Measurements from ENCODE around the gene ZNF330.

The ZNF330 gene

GRCh38 chr4:141220691-141221659 lies at the start of gene ZNF330:
Gene ZNF330 (plus strand): TSS chr4:141220895. CDS start chr4:141222372, 1,477 bp downstream.
- TF ChIP-seq GATA2 (IDR thresholded peaks at IDR 0.05; ENCODE audit: low read depth, low read length) (no peak), GATA3 (IDR thresholded peaks at IDR 0.05; ENCODE audit: low read depth, low read length) (no peak)

DNA sequence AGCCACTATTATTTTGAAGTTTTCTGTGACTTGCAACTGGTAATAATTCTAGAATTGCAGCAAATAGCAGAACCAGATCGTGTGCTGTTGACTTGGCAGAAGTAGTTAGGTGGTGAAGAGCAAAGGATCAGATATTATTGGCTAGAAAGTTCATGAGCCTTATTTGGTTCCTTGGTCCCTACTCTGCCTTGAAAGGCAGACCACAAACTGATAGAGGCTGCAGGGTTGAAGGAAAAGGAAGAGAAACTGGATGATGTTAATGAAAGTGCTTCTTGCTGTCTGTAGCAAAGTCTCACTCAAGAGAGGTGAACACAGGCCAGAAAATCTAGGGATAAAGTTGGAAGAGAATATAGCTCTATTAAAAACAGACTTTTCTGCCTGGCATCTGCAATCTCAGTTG lies 46.2 kb upstream of the ZNF330 start:
- TF ChIP-seq GATA3 (IDR thresholded peaks at IDR 0.05; ENCODE audit: low read depth, low read length) (no peak), GATA2 (IDR thresholded peaks at IDR 0.05; ENCODE audit: low read depth, low read length) (no peak)

- TF ChIP-seq GATA2 (IDR thresholded peaks at IDR 0.05; ENCODE audit: low read depth, low read length) (no peak), GATA3 (IDR thresholded peaks at IDR 0.05; ENCODE audit: low read depth, low read length) (no peak)
Measured at GRCh38 chr4:141177171-141177570, 43.5 kb upstream of the ZNF330 start.

DNA sequence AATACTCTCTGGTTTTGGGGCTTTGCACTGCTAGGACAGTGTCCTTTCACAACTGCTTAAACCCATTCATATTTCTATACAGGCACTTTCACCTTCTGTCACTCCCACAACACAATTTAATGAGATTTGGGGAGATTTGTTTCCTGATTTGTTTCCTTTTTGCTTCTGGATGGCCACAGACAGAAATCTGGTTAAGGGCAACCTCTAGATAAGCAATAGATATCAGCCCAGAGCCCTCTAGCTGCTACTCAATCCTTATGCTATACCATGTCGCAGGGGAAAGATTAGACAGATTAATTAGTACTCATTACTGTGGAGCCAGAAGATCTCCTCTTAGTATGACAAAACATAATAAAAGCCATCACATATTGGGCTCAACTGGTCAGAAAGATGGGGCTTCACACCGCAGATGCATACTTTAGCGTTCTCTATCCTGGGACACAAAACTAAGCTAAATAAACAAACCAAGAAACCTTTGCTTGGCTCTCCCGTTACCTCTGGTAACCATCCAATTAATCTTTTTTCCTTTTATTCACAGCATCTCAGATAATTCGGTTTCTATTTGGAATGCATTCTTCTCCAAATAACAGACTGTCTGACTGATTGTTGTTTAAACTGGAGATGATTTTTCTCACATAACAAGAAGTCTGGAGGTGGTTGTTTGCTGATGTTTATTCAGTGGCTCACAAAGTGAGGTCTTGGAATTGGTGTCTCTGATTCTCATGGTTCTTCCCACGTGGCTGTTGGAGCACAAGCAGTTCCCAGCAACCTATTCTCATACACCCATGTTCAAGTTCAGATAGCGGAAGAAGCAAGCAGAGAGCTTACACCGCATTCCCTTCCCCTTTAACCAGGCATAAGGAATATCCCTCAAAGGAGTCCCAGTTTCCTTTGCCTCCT lies 41.0 kb upstream of the ZNF330 start:
- peak; percentile 96 for TF ChIP-seq GATA2 (IDR thresholded peaks at IDR 0.05; ENCODE audit: low read depth, low read length)
- TF ChIP-seq GATA3 (IDR thresholded peaks at IDR 0.05; ENCODE audit: low read depth, low read length): peak; percentile 95

GRCh38 chr4:141180991-141181761 lies 39.5 kb upstream of the ZNF330 start:
- no peak for TF ChIP-seq GATA2 (IDR thresholded peaks at IDR 0.05; ENCODE audit: low read depth, low read length)
- TF ChIP-seq GATA3 (IDR thresholded peaks at IDR 0.05; ENCODE audit: low read depth, low read length): no peak

- no peak for TF ChIP-seq GATA3 (IDR thresholded peaks at IDR 0.05; ENCODE audit: low read depth, low read length)
- TF ChIP-seq GATA2 (IDR thresholded peaks at IDR 0.05; ENCODE audit: low read depth, low read length): no peak
Measured at GRCh38 chr4:141192564-141192963, 28.1 kb upstream of the ZNF330 start.

GRCh38 chr4:141193516-141194034 lies 27.1 kb upstream of the ZNF330 start:
- TF ChIP-seq GATA2 (IDR thresholded peaks at IDR 0.05; ENCODE audit: low read depth, low read length): 0 out of 2 replicates have a peak, but pooled peaks have one; percentile 43
- TF ChIP-seq GATA3 (IDR thresholded peaks at IDR 0.05; ENCODE audit: low read depth, low read length): no peak

- TF ChIP-seq GATA3 (IDR thresholded peaks at IDR 0.05; ENCODE audit: low read depth, low read length) (no peak), GATA2 (IDR thresholded peaks at IDR 0.05; ENCODE audit: low read depth, low read length) (no peak)
Measured at GRCh38 chr4:141195095-141195707, 25.5 kb upstream of the ZNF330 start.

GRCh38 chr4:141196227-141196933 lies 24.3 kb upstream of the ZNF330 start:
- TF ChIP-seq GATA3 (IDR thresholded peaks at IDR 0.05; ENCODE audit: low read depth, low read length): no peak
- TF ChIP-seq GATA2 (IDR thresholded peaks at IDR 0.05; ENCODE audit: low read depth, low read length): no peak

DNA sequence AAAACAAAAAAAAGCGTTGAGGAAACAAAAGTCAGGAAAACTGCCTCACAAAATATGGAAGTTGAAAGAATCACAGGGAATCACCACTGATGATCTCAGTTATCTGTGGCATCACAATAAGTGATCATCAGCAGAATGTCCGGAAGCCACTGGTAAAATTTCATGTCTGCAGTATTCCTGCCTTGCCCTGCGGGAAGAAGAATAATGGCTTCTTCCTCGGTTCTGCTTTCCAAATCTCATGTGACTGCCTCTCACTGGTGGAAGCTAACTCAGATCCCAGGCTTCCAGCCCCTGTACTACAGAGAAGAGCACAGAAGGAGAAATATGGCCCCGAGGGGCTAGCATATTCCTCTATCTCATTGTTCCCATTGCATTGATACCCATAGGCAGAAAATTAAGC lies 12.7 kb upstream of the ZNF330 start:
- no peak for TF ChIP-seq GATA3 (IDR thresholded peaks at IDR 0.05; ENCODE audit: low read depth, low read length)
- no peak for TF ChIP-seq GATA2 (IDR thresholded peaks at IDR 0.05; ENCODE audit: low read depth, low read length)

GRCh38 chr4:141210168-141210567 lies 10.5 kb upstream of the ZNF330 start:
- TF ChIP-seq GATA3 (IDR thresholded peaks at IDR 0.05; ENCODE audit: low read depth, low read length) (no peak), GATA2 (IDR thresholded peaks at IDR 0.05; ENCODE audit: low read depth, low read length) (no peak)

- TF ChIP-seq GATA3 (IDR thresholded peaks at IDR 0.05; ENCODE audit: low read depth, low read length) (no peak), GATA2 (IDR thresholded peaks at IDR 0.05; ENCODE audit: low read depth, low read length) (no peak)
Measured at GRCh38 chr4:141213550-141213991, 7.1 kb upstream of the ZNF330 start.
